ENCODE data around the gene RPS21.
"Not testable (repeated sequence)": the region's sequence is repeated elsewhere in the genome, so short reads cannot be mapped to it uniquely, and the experiment has no call there.

RPS21 gene

GRCh38 chr20:62411479-62412193 is 24.7 kb downstream of the RPS21 start:
- no peak for DNase-seq (ENCODE audit: low read depth)

GRCh38 chr20:62412194-62413024 is 25.5 kb downstream of the RPS21 start:
- DNase-seq (ENCODE audit: low read depth) = no peak

- no peak for DNase-seq (ENCODE audit: low read depth)
Measured at GRCh38 chr20:62413025-62413570, 26.2 kb downstream of the RPS21 start.

- no peak for DNase-seq (ENCODE audit: low read depth)
Measured at GRCh38 chr20:62413896-62414481, 27.1 kb downstream of the RPS21 start.

GRCh38 chr20:62415354-62416111 is 28.6 kb downstream of the RPS21 start:
- DNase-seq (ENCODE audit: low read depth) = no peak

- DNase-seq (ENCODE audit: low read depth) = no peak
Measured at GRCh38 chr20:62416651-62417637, 30.0 kb downstream of the RPS21 start.

- DNase-seq (ENCODE audit: low read depth) = no peak
Measured at GRCh38 chr20:62417981-62418708, 31.2 kb downstream of the RPS21 start.

GRCh38 chr20:62418709-62419487 is 32.0 kb downstream of the RPS21 start:
- no peak for DNase-seq (ENCODE audit: low read depth)

- no peak for DNase-seq (ENCODE audit: low read depth)
Measured at GRCh38 chr20:62419759-62420158, 32.9 kb downstream of the RPS21 start.

- DNase-seq (ENCODE audit: low read depth) = no peak
Measured at GRCh38 chr20:62420846-62421715, 34.2 kb downstream of the RPS21 start.

- DNase-seq (ENCODE audit: low read depth) = no peak
Measured at GRCh38 chr20:62421716-62421990, 34.8 kb downstream of the RPS21 start.

GRCh38 chr20:62422636-62423325 is 35.9 kb downstream of the RPS21 start:
- no peak for DNase-seq (ENCODE audit: low read depth)

- no peak for DNase-seq (ENCODE audit: low read depth)
Measured at GRCh38 chr20:62423326-62423706, 36.4 kb downstream of the RPS21 start.

- DNase-seq (ENCODE audit: low read depth) = no peak
Measured at GRCh38 chr20:62424249-62425107, 37.6 kb downstream of the RPS21 start.

GRCh38 chr20:62425281-62426058 is 38.6 kb downstream of the RPS21 start:
- DNase-seq (ENCODE audit: low read depth) = no peak

- not testable (repeated sequence) for DNase-seq (ENCODE audit: low read depth)
Measured at GRCh38 chr20:62426059-62426348, 39.1 kb downstream of the RPS21 start.
